Fibroblast of lung (primary cell): ENCODE measurements around the gene NF1.

ENCODE experiments used
- EZH2 ChIP-seq: IDR thresholded peaks from 2 replicates; pipeline ENCODE4 v1.5.1; 2012; ENCODE audit warnings: low read length, control low read depth, mild to moderate bottlenecking; ENCODE audit errors: missing control alignments
- TF ChIP-seq, protein P1 (sequence below), 2 donors: IDR thresholded peaks in 1 of 2; conservative IDR thresholded peaks in 1 of 2; 1 replicate in 1 of 2; 2 replicates in 1 of 2; pipeline ENCODE4 v1.5.1; 2011 to 2012; ENCODE audit warnings: low read length in 2 of 2, control low read depth in 1 of 2, inconsistent platforms in 1 of 2, low read depth in 1 of 2, mild to moderate bottlenecking in 1 of 2

DNA sequence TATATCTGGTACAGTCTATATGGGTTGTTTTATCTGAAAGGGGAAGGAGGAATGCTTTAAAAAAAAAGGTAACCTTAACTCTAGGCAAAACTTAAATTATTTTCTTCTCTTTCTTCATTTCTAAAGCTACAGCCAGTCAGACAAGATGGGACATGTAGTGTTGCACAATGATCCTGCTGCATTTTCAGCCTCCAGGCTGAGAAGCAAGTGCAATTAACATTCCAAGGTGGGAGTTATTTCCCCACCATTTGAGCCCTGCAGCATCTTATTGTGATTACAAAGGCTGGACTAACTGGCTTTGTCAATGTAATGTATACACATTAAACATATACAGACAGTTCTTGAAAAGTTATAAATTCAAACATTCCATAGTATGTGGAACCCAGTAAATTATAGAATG, 22.6 kb upstream of the NF1 start:
- TF ChIP-seq, protein P1, sequence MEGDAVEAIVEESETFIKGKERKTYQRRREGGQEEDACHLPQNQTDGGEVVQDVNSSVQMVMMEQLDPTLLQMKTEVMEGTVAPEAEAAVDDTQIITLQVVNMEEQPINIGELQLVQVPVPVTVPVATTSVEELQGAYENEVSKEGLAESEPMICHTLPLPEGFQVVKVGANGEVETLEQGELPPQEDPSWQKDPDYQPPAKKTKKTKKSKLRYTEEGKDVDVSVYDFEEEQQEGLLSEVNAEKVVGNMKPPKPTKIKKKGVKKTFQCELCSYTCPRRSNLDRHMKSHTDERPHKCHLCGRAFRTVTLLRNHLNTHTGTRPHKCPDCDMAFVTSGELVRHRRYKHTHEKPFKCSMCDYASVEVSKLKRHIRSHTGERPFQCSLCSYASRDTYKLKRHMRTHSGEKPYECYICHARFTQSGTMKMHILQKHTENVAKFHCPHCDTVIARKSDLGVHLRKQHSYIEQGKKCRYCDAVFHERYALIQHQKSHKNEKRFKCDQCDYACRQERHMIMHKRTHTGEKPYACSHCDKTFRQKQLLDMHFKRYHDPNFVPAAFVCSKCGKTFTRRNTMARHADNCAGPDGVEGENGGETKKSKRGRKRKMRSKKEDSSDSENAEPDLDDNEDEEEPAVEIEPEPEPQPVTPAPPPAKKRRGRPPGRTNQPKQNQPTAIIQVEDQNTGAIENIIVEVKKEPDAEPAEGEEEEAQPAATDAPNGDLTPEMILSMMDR (conservative IDR thresholded peaks at IDR 0.05 in 1 of 2, IDR thresholded peaks at IDR 0.05 in 1 of 2; ENCODE audit: low read depth in 1 of 2, low read length in 2 of 2) = no peak
- no peak for TF ChIP-seq EZH2
